ENCODE measurements around the gene CCDC187.
"Not testable (repeated sequence)": the region's sequence is repeated elsewhere in the genome, so short reads cannot be mapped to it uniquely, and the experiment has no call there.

Gene CCDC187

GRCh38 chr9:136303825-136304416 lies at the start of gene CCDC187:
Gene CCDC187, minus strand, starts transcription at chr9:136304094. Its CDS starts 264 bp downstream, at chr9:136303830.
- DNase-seq (ENCODE audit: low read depth) = no peak

- no peak for DNase-seq (ENCODE audit: low read depth)
Observed at GRCh38 chr9:136353088-136353487, 49.2 kb upstream of the CCDC187 start.

DNA sequence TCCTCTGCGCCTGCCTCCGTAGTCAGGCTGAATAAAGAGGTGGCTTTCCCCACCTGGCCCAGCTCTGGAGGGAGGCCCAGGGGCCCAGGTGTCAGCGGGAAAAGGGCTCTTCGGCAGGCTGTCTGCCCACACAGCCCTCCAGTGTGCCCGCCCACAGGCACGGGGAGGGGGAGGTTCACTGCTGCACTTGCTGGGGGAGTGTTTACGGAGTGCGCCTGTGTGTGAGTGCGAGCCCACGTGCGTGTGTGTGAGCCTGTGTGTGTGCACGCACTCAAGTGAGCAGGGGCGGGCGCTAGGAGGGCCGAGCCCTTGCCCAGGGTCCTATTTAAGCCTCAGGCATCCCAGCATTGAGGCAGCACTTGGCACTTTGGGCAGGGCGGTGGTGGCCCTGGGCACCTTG lies 48.8 kb upstream of the CCDC187 start:
- DNase-seq (ENCODE audit: low read depth) = no peak

DNA sequence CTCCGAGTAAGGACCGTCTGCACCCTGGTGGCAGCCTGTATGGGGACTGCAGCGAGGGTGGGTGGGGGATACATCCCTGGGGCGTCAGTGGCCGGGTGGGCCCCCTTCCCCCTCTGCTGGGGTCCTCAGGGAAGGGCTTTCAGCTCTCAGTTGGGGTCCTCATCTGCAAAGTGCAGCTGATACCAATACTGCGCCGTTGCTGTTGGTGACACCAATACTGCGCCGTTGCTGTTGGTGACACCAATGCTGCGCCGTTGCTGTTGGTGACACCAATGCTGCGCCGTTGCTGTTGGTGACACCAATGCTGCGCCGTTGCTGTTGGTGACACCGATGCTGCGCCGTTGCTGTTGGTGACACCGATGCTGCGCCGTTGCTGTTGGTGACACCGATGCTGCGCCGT lies 48.0 kb upstream of the CCDC187 start:
- not testable (repeated sequence) for DNase-seq (ENCODE audit: low read depth)

DNA sequence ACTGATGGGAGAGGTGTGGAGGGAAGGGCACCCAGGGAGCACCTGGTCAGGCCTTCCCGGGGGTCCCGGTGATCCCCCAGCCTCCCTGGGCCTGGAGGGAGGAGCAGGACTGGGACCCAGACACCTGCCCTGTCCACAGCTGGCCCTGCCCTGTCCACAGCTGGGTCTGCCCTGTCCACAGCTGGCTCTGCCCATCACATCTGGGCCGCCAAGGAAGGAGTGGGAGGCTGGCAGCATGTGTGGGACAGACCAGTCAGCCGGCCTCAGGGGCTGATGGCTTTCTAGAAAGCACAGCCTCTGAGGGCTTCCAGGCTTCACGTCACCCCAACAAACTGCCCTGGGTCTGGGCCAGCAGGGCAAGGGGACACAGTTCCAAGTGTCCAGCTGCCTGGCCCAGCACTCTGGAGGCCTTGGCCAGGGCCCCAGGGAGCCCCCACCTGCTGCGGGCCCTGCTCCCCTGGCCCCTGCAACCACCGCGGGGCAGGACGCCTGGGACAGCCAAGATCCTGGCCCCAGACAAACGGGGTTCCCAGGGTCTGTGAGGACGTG lies 47.4 kb upstream of the CCDC187 start:
- no peak for DNase-seq (ENCODE audit: low read depth)

- no peak for DNase-seq (ENCODE audit: low read depth)
Observed at GRCh38 chr9:136349546-136349945, 45.7 kb upstream of the CCDC187 start.

- no peak for DNase-seq (ENCODE audit: low read depth)
Observed at GRCh38 chr9:136348691-136349090, 44.8 kb upstream of the CCDC187 start.

GRCh38 chr9:136347472-136348256 lies 43.8 kb upstream of the CCDC187 start:
- DNase-seq (ENCODE audit: low read depth) = no peak

GRCh38 chr9:136346927-136347465 lies 43.1 kb upstream of the CCDC187 start:
- no peak for DNase-seq (ENCODE audit: low read depth)

DNA sequence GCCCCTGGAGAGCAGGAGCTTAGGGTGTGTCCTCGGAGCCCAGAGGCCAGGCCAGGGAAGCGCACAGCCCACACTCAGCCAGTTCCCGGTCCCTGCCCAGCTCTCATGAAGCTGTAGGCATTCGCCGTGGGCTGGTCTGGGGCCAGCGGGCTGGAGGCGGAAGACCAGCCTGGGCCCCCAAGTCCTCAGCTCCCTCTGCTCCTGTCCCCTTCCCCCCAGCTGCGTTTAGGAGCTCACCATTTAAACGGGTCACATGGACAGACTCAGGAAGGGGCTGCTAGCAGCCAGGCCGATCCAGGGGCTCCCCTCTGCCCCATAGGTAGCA lies 42.2 kb upstream of the CCDC187 start:
- DNase-seq (ENCODE audit: low read depth) = no peak

- no peak for DNase-seq (ENCODE audit: low read depth)
Observed at GRCh38 chr9:136345281-136346156, 41.6 kb upstream of the CCDC187 start.

DNA sequence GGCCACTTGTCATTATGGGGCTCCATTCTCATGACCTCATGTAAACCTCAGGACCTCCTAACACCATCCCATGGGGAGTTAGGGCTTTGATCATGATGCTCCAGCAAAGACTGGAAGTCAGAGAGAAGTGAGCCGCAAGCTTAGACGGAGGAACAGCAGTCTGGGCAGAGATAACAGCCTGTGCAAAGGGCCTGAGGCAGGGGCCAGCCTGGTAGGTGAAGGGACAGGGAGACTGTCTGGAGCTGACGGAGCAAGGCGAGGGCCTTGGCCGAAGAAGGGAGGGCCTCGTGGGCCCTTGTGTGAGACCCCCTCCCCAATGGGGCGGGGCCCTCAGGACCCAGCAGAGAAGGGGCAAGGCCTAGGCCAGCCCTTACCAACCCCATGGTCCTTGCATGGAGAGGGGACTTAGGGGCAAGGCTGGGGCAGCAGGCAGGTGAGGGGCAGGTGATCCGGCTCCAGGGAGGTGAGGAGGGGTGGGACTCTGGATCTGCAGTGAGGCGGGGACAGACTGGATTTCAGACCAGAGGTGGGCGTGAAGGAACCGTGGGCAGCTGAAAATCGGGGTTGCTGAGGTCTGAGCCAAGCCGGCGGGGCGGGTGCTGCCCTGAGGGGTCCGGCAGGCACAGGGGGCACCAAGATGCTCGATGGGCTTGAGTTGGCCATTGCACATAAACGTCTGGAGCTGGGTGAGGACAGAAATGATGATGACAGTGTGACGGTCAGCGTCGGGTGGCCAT lies 40.8 kb upstream of the CCDC187 start:
- no peak for DNase-seq (ENCODE audit: low read depth)

DNA sequence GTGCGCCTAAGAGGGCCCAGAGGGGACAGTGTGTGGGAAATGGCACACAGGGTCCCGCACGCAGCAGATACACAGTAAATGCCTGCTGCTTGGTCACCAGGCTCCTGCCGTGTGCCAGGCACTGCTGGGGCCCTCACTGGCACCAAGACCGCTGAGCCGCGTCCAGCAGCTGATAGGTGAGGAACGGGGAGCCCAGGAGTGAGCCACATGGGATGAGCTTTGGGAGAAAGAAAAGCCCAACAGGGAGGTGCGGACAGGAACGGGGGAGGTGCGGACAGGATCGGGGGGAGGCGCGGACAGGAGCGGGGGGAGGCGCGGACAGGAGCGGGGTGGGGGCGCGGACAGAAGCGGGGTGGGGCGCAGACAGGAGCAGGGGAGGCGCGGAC lies 40.0 kb upstream of the CCDC187 start:
- DNase-seq (ENCODE audit: low read depth) = no peak

DNA sequence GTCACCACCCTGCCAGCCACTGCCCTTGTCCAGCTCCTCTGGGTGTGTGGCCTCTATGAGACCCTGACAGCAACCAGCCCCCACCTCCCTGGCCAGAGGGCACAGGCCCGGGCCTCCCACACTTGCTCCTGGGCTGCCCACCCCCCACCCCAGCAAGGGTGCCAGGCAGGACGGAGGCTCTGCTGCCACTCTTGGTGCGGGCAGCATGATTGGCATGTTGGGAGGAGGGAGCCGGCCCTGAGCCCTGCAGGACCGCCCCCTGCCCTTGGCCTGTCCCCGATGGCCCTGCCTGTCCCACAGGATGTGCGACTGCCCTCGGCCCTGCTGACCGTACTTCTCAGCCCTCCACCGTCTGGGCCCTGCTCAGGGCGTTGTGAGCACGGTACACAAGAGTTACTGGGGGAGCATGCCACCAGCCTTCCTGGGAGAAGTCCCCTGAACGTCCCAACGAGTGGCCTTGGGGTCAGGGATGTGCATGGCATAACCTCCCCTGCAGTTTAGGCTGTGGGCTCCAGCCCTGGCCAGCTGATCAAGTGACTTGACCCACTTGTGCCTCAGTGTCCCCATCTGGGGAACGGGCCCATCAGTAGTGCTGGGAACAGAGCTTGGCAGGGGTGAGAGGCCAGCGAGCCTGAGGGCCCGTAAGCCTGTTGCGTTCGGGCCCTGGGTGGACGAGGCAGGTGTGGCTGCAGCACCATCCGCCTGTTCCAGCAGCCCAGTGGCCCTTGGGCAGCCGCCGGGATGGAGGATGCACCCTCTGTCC lies 39.4 kb upstream of the CCDC187 start:
- DNase-seq (ENCODE audit: low read depth) = no peak

GRCh38 chr9:136342181-136343120 lies 38.6 kb upstream of the CCDC187 start:
- DNase-seq (ENCODE audit: low read depth) = peak; percentile 41

GRCh38 chr9:136341769-136342168 lies 37.9 kb upstream of the CCDC187 start:
- no peak for DNase-seq (ENCODE audit: low read depth)

- DNase-seq (ENCODE audit: low read depth) = no peak
Observed at GRCh38 chr9:136341042-136341655, 37.3 kb upstream of the CCDC187 start.

DNA sequence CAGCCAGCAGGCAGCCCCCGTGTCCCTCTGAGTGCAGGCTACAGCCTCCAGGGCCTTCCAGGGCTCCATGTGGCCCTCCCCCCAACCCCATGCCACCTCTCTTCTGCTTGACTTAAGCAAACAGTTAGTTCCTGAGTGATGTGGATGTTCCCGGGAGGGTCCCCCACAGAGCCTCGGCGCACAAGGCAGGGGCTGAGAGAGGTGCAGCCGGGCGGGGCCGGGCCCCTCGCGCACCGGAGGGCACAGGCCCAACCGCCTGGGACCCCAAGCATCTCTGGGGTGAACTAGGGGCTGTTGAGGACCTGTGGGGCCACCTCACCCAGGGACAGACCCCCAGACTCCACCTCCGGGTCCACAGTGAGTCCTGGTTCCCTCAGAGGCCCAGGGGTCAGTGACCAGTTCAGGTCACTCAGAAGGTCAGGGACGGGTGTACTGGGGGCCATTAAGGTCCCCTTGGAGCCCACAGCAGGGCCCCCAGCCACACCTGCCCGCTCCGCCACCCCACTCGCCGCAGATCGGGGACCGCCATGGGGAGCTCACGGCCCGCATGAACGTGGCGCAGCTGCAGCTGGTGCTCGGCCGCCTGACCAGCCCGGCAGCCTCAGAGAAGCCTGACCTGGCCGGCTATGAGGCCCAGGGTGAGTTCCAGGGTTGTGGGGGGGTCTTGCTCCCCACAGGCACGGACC lies 36.6 kb upstream of the CCDC187 start:
- no peak for DNase-seq (ENCODE audit: low read depth)

- DNase-seq (ENCODE audit: low read depth) = no peak
Observed at GRCh38 chr9:136339958-136340310, 36.0 kb upstream of the CCDC187 start.

Data from activated T-helper 9 cell treated with anti-CD3 and anti-CD28 coated beads, Interleukin-2, amount 50 U/mL, for 16 hours (primary cell).